T-helper 1 cell (primary cell): ENCODE data around the gene BBC3.

Source experiments
- DNase-seq, 5 donors: peaks; one replicate each; pipeline ENCODE4 v3.0.0-alpha.2; 2012 to 2020

Gene BBC3

GRCh38 chr19:47188507-47189033 lies 42.4 kb downstream of the BBC3 start:
- no peak for DNase-seq

GRCh38 chr19:47187797-47188196 lies 43.2 kb downstream of the BBC3 start:
- no peak for DNase-seq

DNA sequence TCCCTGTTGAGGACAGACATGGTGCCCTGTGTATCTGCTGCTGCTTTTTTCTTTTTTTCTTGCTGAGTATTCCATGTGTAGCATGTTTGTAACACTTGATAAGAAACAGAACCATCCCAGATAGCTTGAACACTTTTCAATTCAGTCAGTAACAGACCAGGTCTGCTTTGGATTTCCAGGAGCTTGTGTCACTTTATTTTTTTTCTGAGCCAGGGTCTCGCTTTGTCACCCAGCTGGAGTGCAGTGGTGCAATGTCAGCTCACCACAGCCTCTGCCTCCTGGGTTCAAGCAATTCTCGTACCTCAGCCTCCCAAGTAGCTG lies 43.7 kb downstream of the BBC3 start:
- DNase-seq = no peak

DNA sequence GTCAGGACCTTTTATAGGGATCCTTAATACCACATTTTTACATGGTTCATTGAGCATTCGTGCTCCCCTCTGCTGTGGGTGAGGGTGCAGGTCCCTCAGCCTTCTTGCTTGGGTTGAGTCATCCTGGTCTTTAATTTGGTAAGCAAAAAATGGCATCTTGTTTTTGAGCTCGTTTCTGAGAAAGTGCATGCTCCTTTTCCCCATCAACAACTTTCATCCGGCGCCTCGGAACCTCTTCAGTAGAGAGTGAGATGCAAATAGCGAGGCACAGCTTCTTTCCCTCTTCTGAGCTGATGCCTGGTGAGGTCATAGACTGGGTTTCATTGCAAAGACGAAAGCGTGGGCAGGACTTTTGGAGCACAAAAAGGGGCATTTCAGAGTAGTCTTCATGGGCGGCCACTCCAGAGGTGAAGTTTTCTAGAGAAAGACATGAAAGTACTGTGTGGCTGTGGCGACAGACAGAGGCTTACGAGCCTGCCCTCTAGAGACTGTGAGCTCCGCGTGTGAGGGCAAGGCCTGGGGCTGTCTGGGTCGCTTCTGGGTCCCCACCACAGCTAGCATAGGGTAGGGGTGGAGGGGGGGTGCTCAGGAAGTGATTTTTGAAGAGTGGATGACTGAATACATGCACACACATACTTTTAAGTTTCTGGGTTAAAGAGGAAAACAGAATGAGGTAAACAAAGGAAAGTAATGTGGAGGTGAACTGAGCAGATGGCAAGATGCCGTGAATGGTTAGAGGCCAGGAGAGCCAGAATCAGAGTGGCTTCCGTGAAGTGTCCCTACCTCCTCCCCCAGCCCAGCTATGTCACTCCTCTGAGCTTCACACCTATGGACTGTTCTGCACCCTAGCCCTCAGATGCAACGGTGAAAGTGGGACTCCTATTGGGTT lies 44.3 kb downstream of the BBC3 start:
- DNase-seq = peak; percentile 23 to 91 (median 63)

DNA sequence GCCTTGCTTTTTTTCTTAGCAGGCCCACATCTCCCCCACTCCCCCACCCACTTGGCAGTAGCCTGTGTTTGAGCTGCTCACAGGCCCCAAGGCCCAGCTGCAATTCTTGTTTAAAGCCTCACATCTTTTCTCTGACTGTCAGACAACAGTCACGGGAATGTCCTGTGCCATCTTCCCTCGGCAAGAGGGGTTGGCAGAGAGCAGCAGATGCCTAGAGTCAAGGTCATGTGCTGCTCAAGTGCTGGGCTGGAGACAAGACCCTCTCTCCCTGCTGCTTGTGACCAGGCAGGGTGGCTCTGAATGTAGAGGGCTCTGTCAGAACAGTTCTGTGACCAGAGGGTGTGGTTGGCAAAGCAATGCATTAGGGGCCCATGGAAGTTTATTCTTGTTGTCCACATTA lies 47.4 kb downstream of the BBC3 start:
- DNase-seq = no peak

- no peak for DNase-seq
These were observed 51.2 kb downstream of the BBC3 start for GRCh38 chr19:47179653-47180310.

GRCh38 chr19:47176627-47177090 lies 54.3 kb downstream of the BBC3 start:
- DNase-seq = peak in 4 of 5 donors; percentile 18 to 58 (median 26)

GRCh38 chr19:47176071-47176626 lies 54.9 kb downstream of the BBC3 start:
- no peak for DNase-seq

DNA sequence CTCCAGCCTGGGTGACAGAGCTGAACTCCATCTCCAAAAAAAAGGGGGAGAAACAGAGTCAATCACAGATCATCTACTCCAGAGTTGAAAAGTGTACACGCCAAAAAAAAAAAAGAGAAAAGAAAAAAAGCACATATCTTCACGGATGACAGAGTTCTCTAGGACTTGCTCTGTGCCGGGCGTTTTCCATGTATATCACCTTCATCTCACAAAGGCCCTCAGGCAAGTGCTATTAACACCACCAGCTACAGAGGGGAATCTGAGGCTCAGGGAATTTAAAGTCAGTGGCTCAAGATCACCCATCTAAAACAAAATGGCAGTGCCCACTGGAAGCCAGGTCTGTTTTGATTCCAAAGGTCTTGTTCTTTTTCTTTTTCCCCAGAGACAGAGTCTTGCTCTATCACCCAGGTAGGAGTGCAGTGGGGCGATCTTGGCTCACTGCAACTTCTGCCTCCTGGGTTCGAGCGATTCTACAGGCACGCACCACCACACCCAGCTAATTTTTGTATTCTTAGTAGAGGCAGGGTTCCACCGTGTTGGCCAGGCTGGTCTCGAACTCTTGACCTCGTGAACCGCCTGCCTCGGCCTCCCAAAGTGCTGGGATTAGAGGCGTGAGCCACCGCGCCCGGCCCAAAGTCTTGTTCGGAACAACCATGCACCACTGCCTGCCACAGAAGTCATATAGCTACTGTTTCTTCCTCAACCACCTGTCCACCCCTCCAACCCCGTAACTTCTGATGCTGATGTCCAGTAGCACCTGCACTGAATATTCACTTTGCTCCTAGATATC lies 58.1 kb downstream of the BBC3 start:
- no peak for DNase-seq
